SU-DHL-6 (cell line): ENCODE measurements around the gene MYOG.

ENCODE experiments used
- H2AFZ ChIP-seq: fragments of 200-600 bp; sonication (generic); 2 replicates; pipeline ENCODE4 v1.6.1; 2014; ENCODE audit warnings: low read depth, mild to moderate bottlenecking, moderate library complexity, mixed read lengths, antibody characterized with exemption, low read length; ENCODE audit not compliant: severe bottlenecking
- H3F3A ChIP-seq: fragments of 200-600 bp; shearing (Covaris generic); 2 replicates; pipeline ENCODE4 v1.6.0; 2016; ENCODE audit warnings: antibody characterized with exemption, mild to moderate bottlenecking; ENCODE audit not compliant: insufficient read depth
- H3K27ac ChIP-seq: fragments of 200-600 bp; sonication (generic); 2 replicates; pipeline ENCODE4 v1.5.1; 2016; ENCODE audit warnings: low read depth, mild to moderate bottlenecking, low read length, moderate library complexity, mixed read lengths
- H3K27me3 ChIP-seq: fragments of 200-600 bp; sonication (generic), shearing (Covaris generic); 2 replicates; pipeline ENCODE4 v1.6.0; 2014; ENCODE audit warnings: mild to moderate bottlenecking, low read length
- H3K36me3 ChIP-seq: fragments of 200-600 bp; sonication (generic); 2 replicates; pipeline ENCODE4 v1.6.1; 2014; ENCODE audit warnings: mild to moderate bottlenecking, low read length, mixed read lengths
- H3K4me2 ChIP-seq: fragments of 300-600, 200-600 bp; shearing (Covaris generic), sonication (generic); 2 replicates; pipeline ENCODE4 v1.6.0; 2014; ENCODE audit warnings: low read length, low read depth, mild to moderate bottlenecking; ENCODE audit not compliant: poor library complexity, severe bottlenecking
- H3K4me3 ChIP-seq: fragments of 200-600 bp; sonication (generic); 2 replicates; pipeline ENCODE4 v1.5.1; 2014; ENCODE audit warnings: antibody characterized with exemption, low read length, mild to moderate bottlenecking, mixed read lengths; ENCODE audit not compliant: insufficient read depth, poor library complexity, severe bottlenecking
- H3K79me2 ChIP-seq: fragments of 200-600 bp; sonication (generic); 2 replicates; pipeline ENCODE4 v1.6.1; 2014; ENCODE audit warnings: mild to moderate bottlenecking, low read length, moderate library complexity; ENCODE audit not compliant: insufficient read depth
- H3K9ac ChIP-seq: fragments of 200-600 bp; sonication (generic); 2 replicates; pipeline ENCODE4 v1.7.0; 2014; ENCODE audit warnings: mild to moderate bottlenecking, low read length
- H3K9me2 ChIP-seq: fragments of 200-600 bp; sonication (generic); replicated peaks from 2 replicates; pipeline ENCODE4 v1.6.1; 2014; ENCODE audit warnings: low read length; ENCODE audit not compliant: insufficient read depth
- H3K9me3 ChIP-seq: fragments of 200-600 bp; sonication (generic); 2 replicates; pipeline ENCODE4 v1.6.1; 2014; ENCODE audit warnings: low read length, mixed read lengths; ENCODE audit not compliant: insufficient read depth
- H4K20me1 ChIP-seq: fragments of 200-600 bp; sonication (generic); 2 replicates; pipeline ENCODE4 v1.6.1; 2014; ENCODE audit warnings: low read depth, mild to moderate bottlenecking, antibody characterized with exemption, low read length, moderate library complexity, mixed read lengths
- CTCF ChIP-seq: fragments of 200-600 bp; sonication (generic); IDR thresholded peaks from one replicate; pipeline ENCODE4 v1.5.1; 2017; ENCODE audit warnings: antibody characterized with exemption, mild to moderate bottlenecking, low read length, moderate library complexity; ENCODE audit not compliant: insufficient read depth, poor library complexity, severe bottlenecking
- EZH2phosphoT487 ChIP-seq: fragments of 200-600 bp; sonication (generic), shearing (Covaris generic); conservative IDR thresholded peaks from 2 replicates; pipeline ENCODE4 v1.6.1; 2018; ENCODE audit warnings: mild to moderate bottlenecking, antibody characterized with exemption, low read length, moderate library complexity, mixed read lengths

MYOG gene

GRCh38 chr1:203065191-203065590, 20.6 kb downstream of the MYOG start:
- H3K27me3 ChIP-seq, result no peaks in the 10 kb centered on the region
- no peak overlapping the region for H2AFZ ChIP-seq
- no peak overlapping the region for H3K4me3 ChIP-seq
- H3K9me2 ChIP-seq, result no peaks in the 10 kb centered on the region
- H3K4me2 ChIP-seq, result no peak overlapping the region
- no peak overlapping the region for H3K9ac ChIP-seq
- no peak overlapping the region for H3K27ac ChIP-seq
- H3K9me3 ChIP-seq, result no peaks in the 10 kb centered on the region
- H3K79me2 ChIP-seq, result no peaks in the 10 kb centered on the region
- no peak for TF ChIP-seq EZH2phosphoT487
- no peak for TF ChIP-seq CTCF
- H4K20me1 ChIP-seq, result no peaks in the 10 kb centered on the region
- H3K36me3 ChIP-seq, result no peaks in the 10 kb centered on the region
- H3F3A ChIP-seq, result no peaks in the 10 kb centered on the region

- Histone ChIP-seq H3K4me2 (no peak overlapping the region), H3K27ac (no peak overlapping the region), H2AFZ (no peak overlapping the region), H3K9ac (no peak overlapping the region), H4K20me1 (no peaks in the 10 kb centered on the region), H3K4me3 (no peak overlapping the region), H3K9me3 (no peaks in the 10 kb centered on the region), H3K79me2 (no peaks in the 10 kb centered on the region), H3K9me2 (no peaks in the 10 kb centered on the region), H3K27me3 (no peaks in the 10 kb centered on the region), H3F3A (no peaks in the 10 kb centered on the region), H3K36me3 (no peaks in the 10 kb centered on the region)
- no peak for TF ChIP-seq EZH2phosphoT487
- TF ChIP-seq CTCF, result no peak
Measured at GRCh38 chr1:203063287-203063686, 22.5 kb downstream of the MYOG start.

DNA sequence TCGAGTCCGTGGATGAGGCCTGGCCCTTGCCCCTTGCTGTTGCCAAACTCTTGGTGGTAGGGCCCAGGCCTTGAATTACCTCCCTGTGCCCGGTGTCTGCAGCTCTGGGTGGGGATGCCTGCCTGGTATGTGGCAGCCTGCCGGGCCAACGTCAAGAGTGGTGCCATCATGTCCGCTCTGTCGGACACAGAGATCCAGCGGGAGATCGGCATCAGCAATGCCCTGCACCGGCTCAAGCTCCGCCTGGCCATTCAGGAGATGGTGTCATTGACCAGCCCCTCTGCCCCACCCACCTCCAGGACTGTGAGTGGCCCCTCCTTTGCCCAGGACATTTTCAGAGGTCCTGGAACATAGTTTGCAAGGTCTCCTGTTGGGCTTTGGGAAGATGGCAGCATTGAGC, 25.7 kb downstream of the MYOG start:
- Histone ChIP-seq H3K79me2 (no peaks in the 10 kb centered on the region), H2AFZ (no peak overlapping the region), H3K4me2 (no peak overlapping the region), H3K9ac (no peak overlapping the region), H4K20me1 (no peaks in the 10 kb centered on the region), H3F3A (no peaks in the 10 kb centered on the region), H3K9me3 (no peaks in the 10 kb centered on the region), H3K36me3 (no peaks in the 10 kb centered on the region), H3K9me2 (no peaks in the 10 kb centered on the region), H3K27ac (no peak overlapping the region), H3K27me3 (no peaks in the 10 kb centered on the region), H3K4me3 (no peak overlapping the region)
- TF ChIP-seq EZH2phosphoT487, result no peak

GRCh38 chr1:203059485-203059884, 26.3 kb downstream of the MYOG start:
- Histone ChIP-seq H4K20me1 (no peaks in the 10 kb centered on the region), H3K9ac (no peak overlapping the region), H2AFZ (no peak overlapping the region), H3K27ac (no peak overlapping the region), H3K27me3 (no peaks in the 10 kb centered on the region), H3F3A (no peaks in the 10 kb centered on the region), H3K9me2 (no peaks in the 10 kb centered on the region), H3K36me3 (no peaks in the 10 kb centered on the region), H3K79me2 (no peaks in the 10 kb centered on the region), H3K4me2 (no peak overlapping the region), H3K9me3 (no peaks in the 10 kb centered on the region), H3K4me3 (no peak overlapping the region)
- no peak for TF ChIP-seq CTCF
- TF ChIP-seq EZH2phosphoT487, result no peak
